Sigmoid colon (tissue), 4 donors: ENCODE data around the gene GNG11.

Source experiments
- CTCF ChIP-seq, 4 experiments: fragments of 450-650 bp in 3 of 4; fragments of 200-600 bp in 1 of 4; IDR thresholded peaks; one replicate each; pipeline ENCODE4 v1.5.1; 2016 to 2019; ENCODE audit warnings: antibody characterized with exemption in 4 of 4, mild to moderate bottlenecking in 3 of 4, moderate library complexity in 2 of 4
- EP300 ChIP-seq, 4 donors: sonication (generic); formaldehyde crosslinking; IDR thresholded peaks; one replicate each; pipeline ENCODE4 v1.6.1; 2017; ENCODE audit warnings: antibody characterized with exemption in 4 of 4
- POLR2A ChIP-seq, 2 donors: fragments of 450-650 bp; IDR thresholded peaks; one replicate each; pipeline ENCODE4 v1.6.1; 2016; ENCODE audit warnings: antibody characterized with exemption in 2 of 2, mild to moderate bottlenecking in 2 of 2, moderate library complexity in 2 of 2
- POLR2AphosphoS5 ChIP-seq, 4 donors: sonication (generic); formaldehyde crosslinking; IDR thresholded peaks; one replicate each; pipeline ENCODE4 v1.6.1; 2017; ENCODE audit warnings: antibody characterized with exemption in 4 of 4

- TF ChIP-seq POLR2AphosphoS5 (IDR thresholded peaks at IDR 0.05) (no peak), POLR2A (IDR thresholded peaks at IDR 0.05) (no peak), EP300 (IDR thresholded peaks at IDR 0.05) (no peak), CTCF (IDR thresholded peaks at IDR 0.05) (no peak)
Measured at GRCh38 chr7:93937818-93938217, 16.3 kb downstream of the GNG11 start.
